Heart left ventricle (tissue), 13 donors: ENCODE results near the gene RELB.

Experiments
- CTCF ChIP-seq, 12 donors: fragments of 200-600 bp; sonication (generic) in 4 of 12; IDR thresholded peaks; one replicate each; pipeline versions ENCODE4 v1.5.0 to v1.8.0; 2018 to 2022; ENCODE audit warnings: antibody characterized with exemption in 12 of 12, mild to moderate bottlenecking in 5 of 12
- POLR2A ChIP-seq, 2 donors: fragments of 450-650 bp; IDR thresholded peaks; one replicate each; pipeline ENCODE4 v1.6.1; 2017; ENCODE audit warnings: antibody characterized with exemption in 2 of 2, mild to moderate bottlenecking in 2 of 2, moderate library complexity in 2 of 2
- donor health status: ischemic (EF 13 %, LVEDD 7.1; RV severe dilation, severe dysfunction).
- donor health status: DM: no; HTN: yes; CAD: no.
- donor health status: DM: no; HTN: no; CAD: no.
- donor health status: ischemic (EF 25% LVEDD 6.9; RV normal size, moderate dysfunction).
- donor health status: ischemic (EF 25% LVEDD 5.7; RV mildly dilated, moderate dysfunction).
- donor health status: ischemic (EF 35%, LVEDD 5.7; RV mildly dilated, moderate dysfunction).
- donor health status: nonischemic (EF 11% LVEDD 7.7; RV severe dilation, severe dysfunction).
- donor health status: DM: yes; HTN: yes; CAD: no.
- donor health status: PGD.
- donor health status: ischemic (EF 29% LVEDD 5.4; RV normal size, mild dysfunction).
- donor health status: nonischemic (EF 23%, LVEDD 6.1; RV moderate dilation, normal function).

GRCh38 chr19:45027371-45027770 lies 26.1 kb downstream of the RELB start:
- TF ChIP-seq CTCF (IDR thresholded peaks at IDR 0.05) (no peak), POLR2A (IDR thresholded peaks at IDR 0.05) (no peak)
